Measurements from ENCODE around the gene LSM11.

The LSM11 gene

GRCh38 chr5:157808043-157808442 lies 64.5 kb downstream of the LSM11 start:
- no peak for TF ChIP-seq CTCF (conservative IDR thresholded peaks at IDR 0.05)
- H3K27ac ChIP-seq: no peak overlapping the region
